TTC549 (cell line): ENCODE data around the gene TMOD3.
"Not testable (repeated sequence)": the region's sequence is repeated elsewhere in the genome, so short reads cannot be mapped to it uniquely, and the experiment has no call there.

Source experiments
- FAIRE-seq: peaks from 2 replicates; lab custom pipeline; 2012; peaks lifted over from hg19 to GRCh38; lab: Jason Lieb, UNC

Gene TMOD3

GRCh38 chr15:51829376-51830275, at the start of gene TMOD3:
Gene TMOD3 (plus strand): TSS chr15:51829653. CDS start chr15:51862885, 33,232 bp downstream.
- FAIRE-seq = no peak

GRCh38 chr15:51780636-51781035, 48.8 kb upstream of the TMOD3 start:
- FAIRE-seq = no peak

GRCh38 chr15:51781506-51781905, 47.9 kb upstream of the TMOD3 start:
- no peak for FAIRE-seq

GRCh38 chr15:51782357-51782896, 47.0 kb upstream of the TMOD3 start:
- no peak for FAIRE-seq

GRCh38 chr15:51783967-51784366, 45.5 kb upstream of the TMOD3 start:
- no peak for FAIRE-seq

- not testable (repeated sequence) for FAIRE-seq
Observed at GRCh38 chr15:51787130-51787529, 42.3 kb upstream of the TMOD3 start.

GRCh38 chr15:51792474-51792873, 37.0 kb upstream of the TMOD3 start:
- not testable (repeated sequence) for FAIRE-seq

GRCh38 chr15:51793521-51794305, 35.7 kb upstream of the TMOD3 start:
- FAIRE-seq = no peak

- FAIRE-seq = no peak
Observed at GRCh38 chr15:51796847-51797401, 32.5 kb upstream of the TMOD3 start.

- no peak for FAIRE-seq
Observed at GRCh38 chr15:51798281-51798680, 31.2 kb upstream of the TMOD3 start.

- FAIRE-seq = no peak
Observed at GRCh38 chr15:51799282-51800252, 29.9 kb upstream of the TMOD3 start.

- no peak for FAIRE-seq
Observed at GRCh38 chr15:51801391-51801835, 28.0 kb upstream of the TMOD3 start.

- FAIRE-seq = no peak
Observed at GRCh38 chr15:51802593-51802992, 26.9 kb upstream of the TMOD3 start.

- no peak for FAIRE-seq
Observed at GRCh38 chr15:51803965-51804364, 25.5 kb upstream of the TMOD3 start.

GRCh38 chr15:51806123-51806522, 23.3 kb upstream of the TMOD3 start:
- FAIRE-seq = no peak

GRCh38 chr15:51809457-51809856, 20.0 kb upstream of the TMOD3 start:
- FAIRE-seq = no peak

- no peak for FAIRE-seq
Observed at GRCh38 chr15:51812598-51812997, 16.9 kb upstream of the TMOD3 start.

GRCh38 chr15:51814606-51815005, 14.8 kb upstream of the TMOD3 start:
- FAIRE-seq = no peak

- FAIRE-seq = no peak
Observed at GRCh38 chr15:51816611-51817010, 12.8 kb upstream of the TMOD3 start.

- no peak for FAIRE-seq
Observed at GRCh38 chr15:51818150-51818549, 11.3 kb upstream of the TMOD3 start.

- no peak for FAIRE-seq
Observed at GRCh38 chr15:51825698-51826097, 3.8 kb upstream of the TMOD3 start.
